Astrocyte of the hippocampus (primary cell): ENCODE measurements around the gene TBC1D12.
A peak's percentile ranks its signal among the peaks of the same experiment; 100 is the strongest.

Experiments used
- DNase-seq: peaks from one replicate; pipeline ENCODE4 v3.0.0; 2011; ENCODE audit warnings: low read depth, low spot score

The TBC1D12 gene

GRCh38 chr10:94405406-94405805, 3.1 kb downstream of the TBC1D12 start:
- no peak for DNase-seq

- DNase-seq, result no peak
These were observed 5.3 kb downstream of the TBC1D12 start for GRCh38 chr10:94407668-94408067.

- DNase-seq, result peak; percentile 72
These were observed 6.8 kb downstream of the TBC1D12 start for GRCh38 chr10:94409021-94409657.

- no peak for DNase-seq
These were observed 9.0 kb downstream of the TBC1D12 start for GRCh38 chr10:94411304-94411703.

- DNase-seq, result no peak
These were observed 10.1 kb downstream of the TBC1D12 start for GRCh38 chr10:94412449-94412848.

- DNase-seq, result no peak
These were observed 11.0 kb downstream of the TBC1D12 start for GRCh38 chr10:94413361-94413760.

- peak; percentile 45 for DNase-seq
These were observed 14.6 kb downstream of the TBC1D12 start for GRCh38 chr10:94416896-94417295.

- DNase-seq, result no peak
These were observed 15.0 kb downstream of the TBC1D12 start for GRCh38 chr10:94417321-94417720.

GRCh38 chr10:94420516-94420915, 18.2 kb downstream of the TBC1D12 start:
- no peak for DNase-seq

- no peak for DNase-seq
These were observed 18.7 kb downstream of the TBC1D12 start for GRCh38 chr10:94420998-94421528.

GRCh38 chr10:94423627-94424026, 21.3 kb downstream of the TBC1D12 start:
- peak; percentile 58 for DNase-seq

GRCh38 chr10:94424714-94425337, 22.5 kb downstream of the TBC1D12 start:
- DNase-seq, result no peak

GRCh38 chr10:94425942-94426341, 23.6 kb downstream of the TBC1D12 start:
- DNase-seq, result no peak

GRCh38 chr10:94427166-94427565, 24.8 kb downstream of the TBC1D12 start:
- DNase-seq, result no peak

- DNase-seq, result peak; percentile 79
These were observed 26.7 kb downstream of the TBC1D12 start for GRCh38 chr10:94428766-94429707.

- DNase-seq, result no peak
These were observed 28.4 kb downstream of the TBC1D12 start for GRCh38 chr10:94430701-94431100.

- DNase-seq, result no peak
These were observed 30.1 kb downstream of the TBC1D12 start for GRCh38 chr10:94432443-94432842.

GRCh38 chr10:94439275-94439861, 37.0 kb downstream of the TBC1D12 start:
- peak; percentile 26 for DNase-seq

GRCh38 chr10:94440096-94440495, 37.8 kb downstream of the TBC1D12 start:
- no peak for DNase-seq

GRCh38 chr10:94443047-94443446, 40.7 kb downstream of the TBC1D12 start:
- DNase-seq, result no peak

GRCh38 chr10:94443549-94443948, 41.2 kb downstream of the TBC1D12 start:
- DNase-seq, result no peak

- DNase-seq, result no peak
These were observed 48.4 kb downstream of the TBC1D12 start for GRCh38 chr10:94450782-94451181.
